ENCODE measurements around the gene PLA2G2F.
A peak's percentile ranks its signal among the peaks of the same experiment; 100 is the strongest.

DNA sequence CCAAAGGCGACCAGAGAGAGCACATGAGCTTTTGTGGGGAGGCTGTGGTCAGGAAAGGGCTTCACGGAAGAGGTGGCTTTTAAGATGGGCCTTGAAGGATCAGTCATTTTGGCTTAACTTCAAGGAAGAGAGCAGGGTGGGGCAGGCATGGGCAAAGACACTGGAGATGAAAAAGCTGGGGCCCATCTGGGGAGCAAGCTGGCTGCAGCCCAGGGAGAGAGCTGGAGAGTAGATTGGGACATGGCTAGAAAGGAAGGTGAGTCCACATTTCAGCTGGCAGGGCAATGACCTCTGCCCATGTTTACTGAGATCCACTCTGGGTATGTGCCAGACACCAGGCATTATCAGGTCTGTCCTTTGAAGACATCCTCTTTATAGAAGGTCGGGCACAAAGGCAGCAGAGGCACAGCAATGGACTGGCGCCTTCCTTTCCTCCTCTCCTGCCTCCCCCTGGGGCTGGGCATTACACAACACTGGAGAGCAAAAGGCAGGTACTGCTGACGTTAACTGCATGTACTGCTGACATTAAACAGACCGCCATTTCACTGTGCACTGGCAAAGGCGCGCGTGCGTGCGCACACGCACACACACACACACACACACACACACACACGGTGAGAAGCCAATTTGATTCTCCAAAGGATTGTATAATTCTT, 44.6 kb downstream of the PLA2G2F start:
- TF ChIP-seq, protein P1, sequence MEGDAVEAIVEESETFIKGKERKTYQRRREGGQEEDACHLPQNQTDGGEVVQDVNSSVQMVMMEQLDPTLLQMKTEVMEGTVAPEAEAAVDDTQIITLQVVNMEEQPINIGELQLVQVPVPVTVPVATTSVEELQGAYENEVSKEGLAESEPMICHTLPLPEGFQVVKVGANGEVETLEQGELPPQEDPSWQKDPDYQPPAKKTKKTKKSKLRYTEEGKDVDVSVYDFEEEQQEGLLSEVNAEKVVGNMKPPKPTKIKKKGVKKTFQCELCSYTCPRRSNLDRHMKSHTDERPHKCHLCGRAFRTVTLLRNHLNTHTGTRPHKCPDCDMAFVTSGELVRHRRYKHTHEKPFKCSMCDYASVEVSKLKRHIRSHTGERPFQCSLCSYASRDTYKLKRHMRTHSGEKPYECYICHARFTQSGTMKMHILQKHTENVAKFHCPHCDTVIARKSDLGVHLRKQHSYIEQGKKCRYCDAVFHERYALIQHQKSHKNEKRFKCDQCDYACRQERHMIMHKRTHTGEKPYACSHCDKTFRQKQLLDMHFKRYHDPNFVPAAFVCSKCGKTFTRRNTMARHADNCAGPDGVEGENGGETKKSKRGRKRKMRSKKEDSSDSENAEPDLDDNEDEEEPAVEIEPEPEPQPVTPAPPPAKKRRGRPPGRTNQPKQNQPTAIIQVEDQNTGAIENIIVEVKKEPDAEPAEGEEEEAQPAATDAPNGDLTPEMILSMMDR (IDR thresholded peaks at IDR 0.05) = no peak
- TF ChIP-seq EP300 (IDR thresholded peaks at IDR 0.05) (no peak), POLR2AphosphoS5 (IDR thresholded peaks at IDR 0.05) (peak in 1 of 2 donors; percentile 15), POLR2A (IDR thresholded peaks at IDR 0.05; ENCODE audit: low read depth) (no peak)
